H1 (cell line): Measurements from ENCODE around the gene FAM120A. TPM values are rescaled to one million over a fixed set of nuclear protein-coding genes. Genes with fewer than 3 reads are reported as not detected.

Experiments used
- CTCF ChIA-PET: fragments of 300-600 bp; sonication (Branson Sonifier 250); formaldehyde crosslinking; loops from one replicate; lab custom pipeline; 2021; ENCODE audit not compliant: partially characterized antibody; lab: Charles Lee
- POLR2A ChIA-PET: fragments of 300-600 bp; sonication (Branson Sonifier 250); formaldehyde crosslinking; loops from one replicate; lab custom pipeline; 2021; ENCODE audit warnings: inconsistent platforms; ENCODE audit not compliant: partially characterized antibody; lab: Charles Lee
- DNase-seq, 2 experiments: peaks; one replicate each; pipeline versions ENCODE4 v3.0.0 to v3.0.0-alpha.2; 2010 to 2022; ENCODE audit warnings: low spot score in 2 of 2, low read depth in 1 of 2, mixed read lengths in 1 of 2
- FAIRE-seq: peaks from 2 replicates; lab custom pipeline; 2011; peaks lifted over from hg19 to GRCh38; lab: Jason Lieb, UNC
- H2AFZ ChIP-seq: 2 replicates; pipeline ENCODE4 v1.8.1; 2012; ENCODE audit warnings: low read length, inconsistent platforms
- H2AK5ac ChIP-seq: 2 replicates; pipeline ENCODE4 v1.6.1; 2013; ENCODE audit warnings: low read depth, low read length
- H2BK120ac ChIP-seq: replicated peaks from 2 replicates; pipeline ENCODE3; 2013; ENCODE audit warnings: low read depth, low read length, inconsistent platforms
- H2BK12ac ChIP-seq: 2 replicates; pipeline ENCODE4 v1.6.1; 2013; ENCODE audit warnings: low read depth, low read length
- H2BK15ac ChIP-seq: 2 replicates; pipeline ENCODE4 v1.6.1; 2013; ENCODE audit warnings: low read length
- H2BK20ac ChIP-seq: 2 replicates; pipeline ENCODE4 v1.6.1; 2013; ENCODE audit warnings: low read length
- H2BK5ac ChIP-seq: 2 replicates; pipeline ENCODE4 v1.6.1; 2013; ENCODE audit warnings: low read depth, low read length
- H3K14ac ChIP-seq: 2 replicates; pipeline ENCODE4 v1.6.1; 2013; ENCODE audit warnings: inconsistent platforms; ENCODE audit not compliant: insufficient read length
- H3K18ac ChIP-seq: 2 replicates; pipeline ENCODE4 v1.6.1; 2013; ENCODE audit warnings: low read length; ENCODE audit errors: extremely low read depth
- H3K23ac ChIP-seq: 2 replicates; pipeline ENCODE4 v1.6.1; 2013; ENCODE audit warnings: inconsistent platforms; ENCODE audit not compliant: insufficient read length
- H3K23me2 ChIP-seq: 2 replicates; pipeline ENCODE4 v1.6.1; 2013; ENCODE audit warnings: low read depth, low read length
- H3K27ac ChIP-seq: 2 replicates; pipeline ENCODE4 v1.6.1; 2011; ENCODE audit warnings: low read depth, low read length, inconsistent platforms
- H3K27me3 ChIP-seq, 4 experiments: replicated peaks in 1 of 4; 1 replicate in 1 of 4; 2 replicates in 3 of 4; pipeline versions ENCODE4 v1.6.1 to v1.8.1; 2011 to 2013; ENCODE audit warnings: low read length in 3 of 4, mild to moderate bottlenecking in 3 of 4, inconsistent platforms in 2 of 4, mixed read lengths in 2 of 4, moderate library complexity in 1 of 4; ENCODE audit not compliant: control insufficient read depth in 3 of 4, insufficient read depth in 3 of 4; ENCODE audit errors: extremely low read depth in 1 of 4
- H3K36me3 ChIP-seq, 4 experiments: 2 replicates each; pipeline versions ENCODE4 v1.6.1 to v1.8.1; 2011 to 2013; ENCODE audit warnings: mild to moderate bottlenecking in 4 of 4, low read length in 3 of 4, moderate library complexity in 2 of 4, control low read depth in 1 of 4, inconsistent platforms in 1 of 4; ENCODE audit not compliant: insufficient read depth in 4 of 4, control insufficient read depth in 2 of 4
- H3K4ac ChIP-seq: replicated peaks from 2 replicates; pipeline ENCODE3; 2013; ENCODE audit warnings: low read length, low read depth, mixed read lengths, inconsistent platforms; ENCODE audit not compliant: insufficient read length
- H3K4me1 ChIP-seq, 4 experiments: replicated peaks in 1 of 4; 1 replicate in 1 of 4; 2 replicates in 3 of 4; pipeline versions ENCODE4 v1.6.1 to v1.8.1; 2011 to 2013; ENCODE audit warnings: low read length in 3 of 4, inconsistent platforms in 2 of 4, mixed read lengths in 1 of 4; ENCODE audit not compliant: insufficient read depth in 4 of 4, control insufficient read depth in 3 of 4
- H3K4me2 ChIP-seq, 2 experiments: 2 replicates each; pipeline versions ENCODE4 v1.6.1 to v1.8.1; 2011 to 2013; ENCODE audit warnings: low read depth in 2 of 2, low read length in 2 of 2, control low read depth in 1 of 2, inconsistent platforms in 1 of 2, mild to moderate bottlenecking in 1 of 2; ENCODE audit not compliant: insufficient read depth in 1 of 2
- H3K4me3 ChIP-seq, 4 experiments: fragments of 200-600, 300-600 bp in 1 of 4; sonication (generic), shearing (Covaris generic), sonication (Bioruptor Twin) in 1 of 4; 2 replicates each; pipeline versions ENCODE4 v1.5.1 to v1.8.1; 2011 to 2016; ENCODE audit warnings: low read length in 4 of 4, low read depth in 3 of 4, control low read depth in 2 of 4, inconsistent platforms in 2 of 4, mild to moderate bottlenecking in 2 of 4, mixed read lengths in 1 of 4, moderate library complexity in 1 of 4; ENCODE audit not compliant: insufficient read depth in 2 of 4; ENCODE audit errors: extremely low read depth in 1 of 4
- H3K56ac ChIP-seq: replicated peaks from 2 replicates; pipeline ENCODE3; 2013; ENCODE audit warnings: low read depth, mild to moderate bottlenecking, mixed read lengths, low read length, inconsistent platforms; ENCODE audit not compliant: insufficient read length
- H3K79me1 ChIP-seq: 2 replicates; pipeline ENCODE4 v1.6.1; 2013; ENCODE audit warnings: low read depth, low read length, control low read depth
- H3K79me2 ChIP-seq, 2 experiments: 2 replicates each; pipeline versions ENCODE4 v1.6.1 to v1.8.1; 2012 to 2013; ENCODE audit warnings: low read length in 2 of 2, mild to moderate bottlenecking in 2 of 2, inconsistent platforms in 1 of 2; ENCODE audit not compliant: insufficient read depth in 2 of 2, control insufficient read depth in 1 of 2
- H3K9ac ChIP-seq, 4 experiments: replicated peaks in 1 of 4; 1 replicate in 1 of 4; 2 replicates in 3 of 4; pipeline versions ENCODE4 v1.6.1 to v1.8.1; 2011 to 2013; ENCODE audit warnings: low read depth in 3 of 4, low read length in 3 of 4, control low read depth in 2 of 4, mild to moderate bottlenecking in 2 of 4, moderate library complexity in 2 of 4, inconsistent platforms in 1 of 4; ENCODE audit errors: extremely low read depth in 1 of 4
- H3K9me3 ChIP-seq, 2 experiments: 2 replicates each; pipeline versions ENCODE4 v1.6.1 to v1.8.1; 2012 to 2013; ENCODE audit warnings: mild to moderate bottlenecking in 2 of 2, moderate library complexity in 2 of 2, control low read depth in 1 of 2, inconsistent platforms in 1 of 2, low read depth in 1 of 2, low read length in 1 of 2, mixed read lengths in 1 of 2; ENCODE audit not compliant: insufficient read depth in 2 of 2
- H4K20me1 ChIP-seq, 2 experiments: replicated peaks in 1 of 2; 2 replicates each; pipeline versions ENCODE3 to v1.8.1; 2011 to 2013; ENCODE audit warnings: inconsistent platforms in 2 of 2, low read length in 2 of 2, mild to moderate bottlenecking in 1 of 2; ENCODE audit not compliant: insufficient read depth in 2 of 2, control insufficient read depth in 1 of 2
- H4K5ac ChIP-seq: 2 replicates; pipeline ENCODE4 v1.6.1; 2013; ENCODE audit warnings: low read length, low read depth, mixed read lengths, inconsistent platforms; ENCODE audit not compliant: insufficient read length
- H4K8ac ChIP-seq: 2 replicates; pipeline ENCODE4 v1.8.0; 2013; ENCODE audit warnings: mild to moderate bottlenecking, moderate library complexity, low read length, inconsistent platforms; ENCODE audit not compliant: insufficient read depth; ENCODE audit errors: extremely low read depth
- H4K91ac ChIP-seq: replicated peaks from 2 replicates; pipeline ENCODE3; 2013; ENCODE audit warnings: low read length, mixed read lengths, inconsistent platforms; ENCODE audit not compliant: insufficient read length
- CREB1 ChIP-seq: IDR thresholded peaks from 2 replicates; pipeline ENCODE4 v1.6.1; 2012; ENCODE audit warnings: inconsistent platforms
- EGR1 ChIP-seq: IDR thresholded peaks from 2 replicates; pipeline ENCODE4 v1.6.1; 2011; ENCODE audit warnings: low read depth, low read length, borderline replicate concordance
- EZH2 ChIP-seq: fragments of 200-600 bp; sonication (generic); IDR thresholded peaks from 2 replicates; pipeline ENCODE4 v1.7.1; 2012; ENCODE audit warnings: low read depth, mild to moderate bottlenecking, moderate library complexity, low read length, inconsistent platforms; ENCODE audit not compliant: severe bottlenecking
- HDAC2 ChIP-seq, 2 experiments: fragments of 300-600 bp in 1 of 2; sonication (generic) in 1 of 2; IDR thresholded peaks; 2 replicates each; pipeline ENCODE4 v1.6.1; 2011 to 2012; ENCODE audit warnings: low read depth in 2 of 2, low read length in 2 of 2, mild to moderate bottlenecking in 2 of 2, moderate library complexity in 2 of 2, borderline replicate concordance in 1 of 2, inconsistent platforms in 1 of 2
- NANOG ChIP-seq: IDR thresholded peaks from 2 replicates; pipeline ENCODE4 v1.6.1; 2011; ENCODE audit warnings: low read length, low read depth, mild to moderate bottlenecking, inconsistent platforms; ENCODE audit not compliant: insufficient read depth, poor library complexity, severe bottlenecking
- POLR2AphosphoS5 ChIP-seq: IDR thresholded peaks from 2 replicates; pipeline ENCODE4 v1.6.1; 2011; ENCODE audit warnings: low read depth, low read length
- POU5F1 ChIP-seq: IDR thresholded peaks from 2 replicates; pipeline ENCODE4 v1.6.1; 2011; ENCODE audit warnings: low read depth, mild to moderate bottlenecking, low read length, moderate library complexity
- YY1 ChIP-seq: IDR thresholded peaks from 2 replicates; pipeline ENCODE4 v1.6.1; 2011; ENCODE audit warnings: low read depth, mild to moderate bottlenecking, low read length
- ZNF274 ChIP-seq: IDR thresholded peaks from 2 replicates; pipeline ENCODE4 v1.7.0; 2012; ENCODE audit warnings: low read length, borderline replicate concordance; ENCODE audit errors: extremely low read depth
- WGBS, 2 experiments: shearing (Covaris generic) in 1 of 2; methylation state at CpG; one replicate each; pipeline versions ENCODE4 v1.1.6 to v1.1.7; 2013 to 2015; ENCODE audit warnings: low lambda C conversion rate in 2 of 2, mixed read lengths in 2 of 2, inconsistent platforms in 1 of 2, low coverage in 1 of 2, missing lambda C conversion rate in 1 of 2; ENCODE audit not compliant: insufficient replicate concordance in 2 of 2, insufficient coverage in 1 of 2, insufficient read length in 1 of 2; ENCODE audit errors: extremely low coverage in 1 of 2, missing lambda C conversion rate in 1 of 2; 5-methylcytosine and 5-hydroxymethylcytosine counted together
- polyA plus RNA-seq, 7 experiments: library from polyadenylated mRNA; depleted of rRNA in 3 of 7; stranded (reverse) in 5 of 7; unstranded in 2 of 7; fragments of >200 nt in 5 of 7; fragments of 200-250 nt in 2 of 7; gene quantifications; 1 replicate in 5 of 7; 2 replicates in 1 of 7; 4 replicates in 1 of 7; pipeline versions ENCODE4 v1.2.1 to v1.2.3, GENCODE V29; 2011 to 2013; ENCODE audit warnings: missing spikeins in 2 of 7, mixed read lengths in 2 of 7
- total RNA-seq: library from RNA; stranded (reverse); fragmentation: NEBNext Ultra II Directional; extraction: Animal tissue kit (Norgen Biotek cat#: 25700); gene quantifications from 2 replicates; pipeline ENCODE4 v1.2.1, GENCODE V29; 2021

Gene FAM120A
- total and polyA plus RNA-seq, 2 of the 8 experiments (the other 6 are each of a cell fraction or from before 2014, with no cell fraction given): 24.9 to 54.7 TPM

DNA sequence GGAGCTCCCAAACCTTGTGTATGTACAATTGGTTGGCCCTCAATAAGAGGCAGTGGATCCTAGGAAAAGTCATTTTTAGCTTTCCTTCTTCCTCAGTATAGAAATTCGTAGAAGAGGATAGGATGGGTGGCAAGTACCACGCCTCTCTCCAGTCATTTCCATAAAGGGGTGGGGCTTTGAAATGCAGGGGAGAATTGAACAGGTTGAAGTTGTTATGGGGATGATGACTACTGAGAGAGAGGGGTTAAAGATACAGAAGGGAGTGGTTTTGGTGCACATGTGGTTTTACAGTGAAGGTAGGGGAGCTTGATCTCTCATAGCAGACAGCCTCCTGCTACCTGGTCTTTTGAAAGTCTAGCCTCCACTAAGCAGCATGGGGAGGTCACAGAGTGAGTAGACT, 56.3 kb downstream of the FAM120A start:
- no peak overlapping the region for H3K4me2 ChIP-seq
- H3K27me3 ChIP-seq: no peaks in the 10 kb centered on the region
- DNase-seq: no peak
- H3K9ac ChIP-seq: no peak overlapping the region
- peaks cover 11% of the 10 kb centered on the region for H3K79me1 ChIP-seq
- H4K5ac ChIP-seq: no peak overlapping the region
- H2AFZ ChIP-seq: no peak overlapping the region
- no peak overlapping the region for H4K91ac ChIP-seq
- H3K56ac ChIP-seq: no peak overlapping the region
- no peak overlapping the region for H3K14ac ChIP-seq
- no peak overlapping the region for H2BK120ac ChIP-seq
- FAIRE-seq: no peak
- no peak overlapping the region for H2BK15ac ChIP-seq
- H3K9me3 ChIP-seq: no peaks in the 10 kb centered on the region
- no peak overlapping the region for H2BK12ac ChIP-seq
- no peaks in the 10 kb centered on the region for H3K23me2 ChIP-seq
- peaks cover 0 to 1% (median 0%) of the 10 kb centered on the region in 4 experiments; a peak in 2 of 8 replicates for H3K36me3 ChIP-seq
- H4K20me1 ChIP-seq: peaks cover 8 to 11% of the 10 kb centered on the region in 2 experiments
- H3K23ac ChIP-seq: no peak overlapping the region
- ChIA-PET CTCF (interaction anchor here (1.0 to 1.1 kb wide), 2 partner anchors 109 to 399 kb away, joined by 3 read pairs; no protein-coding TSS in a partner anchor), POLR2A (no interaction called here)
- TF ChIP-seq NANOG (no peak), POU5F1 (no peak), HDAC2 (IDR thresholded peaks at IDR 0.05; ENCODE audit: borderline replicate concordance in 1 of 2, low read depth in 2 of 2, low read length in 2 of 2) (no peak), POLR2AphosphoS5 (no peak), EZH2 (no peak), ZNF274 (no peak), YY1 (no peak), EGR1 (no peak), CREB1 (no peak)
- H3K79me2 ChIP-seq: peaks cover 0 to 62% of the 10 kb centered on the region in 2 experiments; a peak in 2 of 4 replicates
- H3K4ac ChIP-seq: no peak overlapping the region
- H3K27ac ChIP-seq: no peak overlapping the region
- no peak overlapping the region for H3K4me3 ChIP-seq
- H2BK5ac ChIP-seq: no peak overlapping the region
- no peak overlapping the region for H4K8ac ChIP-seq
- WGBS, 2 experiments: 84% methylated on average over 2 of the region's 2 CpGs; no CpG with 5 or more reads in 1 of the 2 experiments
- no peak overlapping the region for H3K18ac ChIP-seq
- H2BK20ac ChIP-seq: no peak overlapping the region
- H3K4me1 ChIP-seq: peaks cover 0 to 8% (median 4%) of the 10 kb centered on the region in 4 experiments; a peak in 4 of 7 replicates
- no peak overlapping the region for H2AK5ac ChIP-seq
